HFF-Myc (cell line): Measurements from ENCODE around the gene TNFRSF13B.
"Not testable (repeated sequence)": the region's sequence is repeated elsewhere in the genome, so short reads cannot be mapped to it uniquely, and the experiment has no call there.

ENCODE experiments used
- DNase-seq: peaks from one replicate; pipeline ENCODE4 v3.0.0-alpha.2; 2011; ENCODE audit warnings: low read depth; ENCODE audit errors: extremely low read depth
- H3K4me3 ChIP-seq: replicated peaks from 2 replicates; pipeline ENCODE4 v1.5.1; 2011; ENCODE audit warnings: low read depth, mild to moderate bottlenecking, control low read depth, low read length
- TF ChIP-seq, protein P1 (sequence below): IDR thresholded peaks from 2 replicates; pipeline ENCODE4 v1.5.1; 2012; ENCODE audit warnings: mild to moderate bottlenecking, low read depth, low read length, control low read depth; ENCODE audit errors: missing control alignments

Gene TNFRSF13B

DNA sequence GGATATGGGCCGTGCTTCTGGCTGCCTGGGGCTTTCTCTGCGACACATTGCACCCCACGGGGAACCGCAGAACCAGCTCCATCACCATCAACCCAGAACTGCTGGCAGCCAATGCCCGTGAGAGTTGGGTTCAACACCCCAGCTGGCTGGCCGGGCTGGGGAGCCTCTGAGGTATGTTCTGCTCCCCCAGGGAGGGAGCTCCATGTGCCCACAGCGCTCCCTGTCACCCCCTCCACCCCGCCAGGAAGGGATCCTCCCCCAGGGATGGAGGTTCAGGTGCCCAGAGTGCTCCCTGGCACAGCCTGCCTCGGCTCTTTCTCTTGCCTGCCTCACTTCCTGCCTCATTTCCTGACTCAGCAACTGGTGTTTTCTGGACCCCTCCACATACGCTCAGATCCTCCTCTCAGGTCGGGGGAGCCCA is 46.1 kb upstream of the TNFRSF13B start:
- no peak for DNase-seq
- H3K4me3 ChIP-seq, result no peak overlapping the region
- TF ChIP-seq, protein P1, sequence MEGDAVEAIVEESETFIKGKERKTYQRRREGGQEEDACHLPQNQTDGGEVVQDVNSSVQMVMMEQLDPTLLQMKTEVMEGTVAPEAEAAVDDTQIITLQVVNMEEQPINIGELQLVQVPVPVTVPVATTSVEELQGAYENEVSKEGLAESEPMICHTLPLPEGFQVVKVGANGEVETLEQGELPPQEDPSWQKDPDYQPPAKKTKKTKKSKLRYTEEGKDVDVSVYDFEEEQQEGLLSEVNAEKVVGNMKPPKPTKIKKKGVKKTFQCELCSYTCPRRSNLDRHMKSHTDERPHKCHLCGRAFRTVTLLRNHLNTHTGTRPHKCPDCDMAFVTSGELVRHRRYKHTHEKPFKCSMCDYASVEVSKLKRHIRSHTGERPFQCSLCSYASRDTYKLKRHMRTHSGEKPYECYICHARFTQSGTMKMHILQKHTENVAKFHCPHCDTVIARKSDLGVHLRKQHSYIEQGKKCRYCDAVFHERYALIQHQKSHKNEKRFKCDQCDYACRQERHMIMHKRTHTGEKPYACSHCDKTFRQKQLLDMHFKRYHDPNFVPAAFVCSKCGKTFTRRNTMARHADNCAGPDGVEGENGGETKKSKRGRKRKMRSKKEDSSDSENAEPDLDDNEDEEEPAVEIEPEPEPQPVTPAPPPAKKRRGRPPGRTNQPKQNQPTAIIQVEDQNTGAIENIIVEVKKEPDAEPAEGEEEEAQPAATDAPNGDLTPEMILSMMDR, result no peak

DNA sequence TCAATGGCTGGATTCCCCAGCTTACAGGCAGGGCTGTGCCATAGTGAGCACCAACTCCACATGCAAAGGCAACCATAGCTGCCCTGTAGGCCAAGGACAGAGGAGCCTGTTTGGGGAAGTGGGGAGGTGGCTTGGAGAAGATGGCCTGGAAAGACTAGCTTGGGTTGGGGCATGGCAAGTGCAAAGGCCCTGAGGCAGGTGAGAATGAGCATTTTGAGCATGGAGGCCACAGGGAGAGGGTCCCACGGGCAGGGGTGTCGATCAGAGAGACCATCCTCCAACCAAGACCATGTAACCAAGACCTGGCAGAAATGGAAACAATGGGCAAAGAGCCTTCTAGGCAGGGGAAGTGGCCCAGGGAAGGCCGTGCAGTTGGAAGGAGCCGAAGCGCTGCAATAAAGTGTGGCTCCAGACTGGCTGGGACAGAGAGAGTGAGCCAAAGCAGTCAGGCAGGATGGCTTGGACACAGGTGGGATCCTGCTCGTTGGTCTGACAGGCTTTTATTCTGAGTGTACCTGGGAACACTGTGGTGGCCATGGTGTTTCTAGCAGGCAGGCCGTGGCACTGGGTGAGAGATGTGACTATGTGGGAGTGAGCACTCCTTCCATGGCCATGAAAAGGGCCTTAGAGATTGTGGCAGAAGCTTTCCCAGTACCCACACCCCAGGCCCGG is 45.6 kb upstream of the TNFRSF13B start:
- no peak overlapping the region for H3K4me3 ChIP-seq
- no peak for DNase-seq
- TF ChIP-seq, protein P1, result no peak

DNA sequence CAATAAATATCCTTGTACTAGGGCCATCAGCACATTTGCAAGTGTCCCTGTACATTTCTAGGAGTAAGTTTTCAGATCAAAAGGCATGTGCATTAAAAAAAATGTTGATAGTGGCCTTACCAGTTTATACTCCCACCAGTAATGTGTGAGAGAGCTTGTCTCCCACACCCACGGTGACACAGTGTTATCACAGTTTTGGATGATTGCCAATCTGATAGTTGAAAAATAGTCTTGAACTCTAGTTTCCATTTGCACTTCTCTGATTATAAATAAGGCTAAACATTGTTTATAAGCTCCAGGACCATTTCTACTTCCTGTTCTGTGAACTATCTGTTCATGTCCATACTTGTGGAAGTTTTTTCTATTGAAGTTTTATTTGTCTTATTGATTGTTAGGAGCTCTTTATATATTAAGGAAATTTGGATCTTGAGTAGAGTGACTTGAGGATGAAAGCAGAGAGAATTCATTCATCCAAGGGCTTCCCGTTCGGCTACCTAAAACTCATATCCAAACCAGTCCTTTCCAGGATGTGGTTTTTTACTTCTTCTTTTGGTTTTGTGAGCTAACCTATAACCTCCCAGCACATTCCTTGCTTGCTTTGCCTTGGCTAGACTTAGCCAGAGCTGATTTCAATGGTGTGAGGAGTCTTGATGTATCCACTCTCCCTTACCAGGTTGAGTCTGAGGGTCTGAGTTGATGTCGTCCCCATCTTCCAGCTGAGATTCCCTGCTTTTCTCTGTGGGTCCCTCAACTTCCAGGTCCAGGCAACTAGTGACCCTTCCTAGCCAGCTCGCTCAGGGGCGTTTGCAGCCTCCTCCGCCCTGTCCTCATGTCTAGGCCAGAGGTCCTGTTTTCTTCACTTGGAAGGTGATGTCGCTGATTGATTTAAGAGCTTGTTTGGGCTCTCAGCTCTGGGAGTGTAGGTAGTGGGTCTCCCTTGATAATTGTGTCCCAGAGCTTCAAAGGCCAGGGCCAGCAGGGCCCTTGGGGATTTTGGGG is 44.6 kb upstream of the TNFRSF13B start:
- not testable (repeated sequence) for DNase-seq, H3K4me3 ChIP-seq

DNA sequence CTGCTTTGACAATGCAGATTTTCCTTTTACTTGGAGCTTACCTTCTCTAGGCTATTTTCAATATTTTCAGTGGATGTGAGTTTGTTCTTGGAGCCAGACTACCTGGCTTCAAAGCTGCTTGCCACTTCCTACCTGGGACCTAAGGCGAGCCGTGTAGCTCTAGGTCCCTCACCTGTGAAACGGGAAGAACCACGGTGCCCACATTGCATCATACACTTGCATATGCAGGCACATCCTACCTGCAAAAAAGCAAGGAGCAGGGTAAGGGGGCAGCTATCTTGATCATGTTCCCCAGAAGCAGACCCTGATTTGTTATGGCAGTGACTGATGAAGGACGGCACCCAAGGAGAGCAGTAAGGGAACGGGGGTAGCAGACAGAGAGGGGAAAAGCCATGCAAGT is 43.3 kb upstream of the TNFRSF13B start:
- no peak overlapping the region for H3K4me3 ChIP-seq
- DNase-seq, result no peak
- TF ChIP-seq, protein P1, result no peak

DNA sequence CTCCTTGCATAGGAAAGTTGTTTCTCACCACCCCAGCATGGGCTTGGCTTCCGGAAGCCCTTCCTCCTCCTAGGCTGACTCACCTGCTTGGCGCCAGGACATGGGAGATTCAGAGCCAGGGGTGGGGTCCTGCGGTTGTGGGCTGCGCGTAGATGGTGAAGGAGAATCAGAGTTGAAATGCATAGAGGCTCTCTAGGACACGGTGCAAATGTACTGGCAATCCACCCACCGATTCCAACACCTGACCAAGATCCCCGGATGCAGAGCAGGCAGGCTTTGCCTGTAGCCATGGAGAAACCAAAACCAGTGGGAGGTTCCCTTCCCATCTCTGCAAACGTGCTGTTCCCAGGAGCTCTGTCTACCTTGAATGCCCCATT is 42.8 kb upstream of the TNFRSF13B start:
- DNase-seq, H3K4me3 ChIP-seq: not testable (repeated sequence)

DNA sequence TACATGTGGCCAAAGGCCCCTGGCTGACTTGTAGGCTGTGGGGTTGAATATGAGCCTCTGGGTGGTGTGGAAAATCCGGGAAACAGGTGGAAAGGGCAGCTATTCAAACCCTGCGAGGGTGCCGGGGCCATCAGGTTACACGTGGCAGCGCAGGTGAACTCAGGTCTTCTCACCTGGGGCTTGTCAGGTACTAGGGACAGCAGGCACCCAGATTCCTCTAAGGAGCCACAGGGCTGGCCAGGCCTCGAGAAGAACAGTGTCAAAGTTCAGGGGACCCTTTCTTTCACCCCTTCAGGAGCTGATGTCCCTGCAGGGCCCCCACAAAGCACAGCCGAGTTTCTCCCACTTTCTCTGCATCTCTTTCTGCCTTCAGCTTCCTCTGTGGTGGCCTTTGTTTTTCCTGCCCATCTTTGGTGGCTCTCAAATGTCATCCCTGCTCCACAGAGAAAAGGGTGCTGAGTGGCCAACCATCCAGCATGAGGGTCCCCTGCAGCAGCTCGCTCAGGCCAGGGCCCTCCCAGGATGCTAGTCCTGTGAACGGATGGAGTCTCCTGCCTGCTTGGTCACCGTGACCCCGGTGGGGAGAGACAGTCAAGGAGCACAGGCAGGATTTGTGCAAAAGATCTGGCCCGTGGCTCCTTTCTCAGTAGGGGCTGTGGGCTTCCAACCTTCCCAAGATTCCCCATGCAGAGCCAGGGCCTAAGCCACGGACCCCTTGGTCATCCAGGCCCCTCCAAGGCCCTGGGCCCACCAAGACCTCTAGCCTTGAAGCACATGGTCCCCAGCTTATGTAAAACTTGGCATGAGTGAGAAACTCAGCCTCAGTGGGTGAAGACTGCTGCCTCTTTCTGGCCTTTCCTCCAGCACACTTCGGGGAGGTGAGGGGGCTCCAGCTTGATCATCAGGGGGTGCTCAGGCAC is 42.2 kb upstream of the TNFRSF13B start:
- H3K4me3 ChIP-seq, DNase-seq: not testable (repeated sequence)

DNA sequence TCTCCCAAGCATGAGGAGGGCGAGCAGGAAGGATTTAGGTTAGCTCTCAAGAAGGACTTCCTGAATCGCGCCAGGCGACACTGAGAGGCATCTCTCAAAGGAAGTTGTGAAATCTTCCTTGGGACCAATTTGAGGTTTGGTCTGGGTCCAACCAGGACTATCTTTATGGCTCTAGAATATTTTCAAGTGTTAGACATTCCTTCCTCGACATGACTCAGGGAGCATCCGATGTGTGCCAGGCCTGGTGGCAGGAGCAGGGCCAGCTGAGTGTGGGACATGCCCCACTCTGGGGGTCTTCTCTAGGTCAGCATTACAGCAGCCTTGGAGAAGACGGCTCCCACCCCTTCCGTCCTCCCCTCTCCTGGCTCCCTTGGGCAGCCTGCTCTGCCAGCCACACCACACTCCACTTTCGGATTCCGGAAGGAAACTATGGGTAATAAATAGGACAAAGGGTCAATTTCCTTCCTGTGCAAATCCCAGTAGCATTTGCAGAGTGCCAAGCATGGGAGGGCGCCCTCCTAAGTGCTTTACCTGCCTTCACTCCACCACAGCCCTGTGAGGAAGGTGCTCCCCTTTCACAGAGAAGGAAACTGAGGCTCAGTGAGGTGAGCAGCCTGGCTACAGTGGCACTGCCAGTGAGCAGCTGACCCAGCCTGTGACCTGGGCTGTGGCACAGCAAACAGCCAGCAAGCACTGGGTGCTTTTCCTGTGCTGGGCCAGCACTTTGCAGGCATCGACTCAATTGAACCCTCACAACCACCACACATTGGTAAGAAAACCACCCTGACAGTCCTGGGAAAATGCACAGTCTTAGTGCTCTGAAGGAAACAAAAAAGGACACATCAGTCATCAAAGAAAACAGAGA is 39.4 kb upstream of the TNFRSF13B start:
- peak; percentile 51 for DNase-seq
- not testable (repeated sequence) for H3K4me3 ChIP-seq

DNA sequence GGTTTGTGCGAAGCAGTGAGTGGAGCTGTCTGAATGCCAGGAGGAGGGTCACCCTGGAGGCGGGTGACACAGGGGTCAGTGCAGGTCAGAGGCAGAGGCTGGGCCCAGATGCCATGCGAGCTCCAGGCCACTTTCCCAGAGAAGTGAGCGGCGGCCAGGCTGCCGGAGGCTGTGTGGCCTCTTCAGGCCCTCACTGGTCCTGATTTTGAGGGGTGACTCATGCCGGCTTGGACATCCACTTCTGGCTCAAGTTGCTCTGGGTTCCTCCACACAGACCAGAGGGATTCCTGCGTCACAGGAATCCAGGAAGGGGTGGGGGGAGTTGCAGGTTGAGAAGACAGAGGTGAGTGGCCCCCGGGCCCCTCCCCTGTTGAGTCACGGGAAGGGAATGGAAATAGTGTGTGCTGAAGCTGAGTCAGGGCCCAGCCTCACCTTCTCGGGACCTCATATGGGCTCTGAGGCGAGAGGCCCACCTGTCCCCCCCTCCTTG is 38.7 kb upstream of the TNFRSF13B start:
- DNase-seq, result not testable (repeated sequence)

More for the DNA sequence above, 38.7 kb upstream of the TNFRSF13B start:
- H3K4me3 ChIP-seq, result not testable (repeated sequence)
